ENCODE results near the gene CSF2. TPM values are rescaled to one million over a fixed set of nuclear protein-coding genes. Genes with fewer than 3 reads are reported as not detected.

Gene CSF2
- total RNA-seq, 2 experiments from 2014 or later = 61.5 to 64.1 TPM

DNA sequence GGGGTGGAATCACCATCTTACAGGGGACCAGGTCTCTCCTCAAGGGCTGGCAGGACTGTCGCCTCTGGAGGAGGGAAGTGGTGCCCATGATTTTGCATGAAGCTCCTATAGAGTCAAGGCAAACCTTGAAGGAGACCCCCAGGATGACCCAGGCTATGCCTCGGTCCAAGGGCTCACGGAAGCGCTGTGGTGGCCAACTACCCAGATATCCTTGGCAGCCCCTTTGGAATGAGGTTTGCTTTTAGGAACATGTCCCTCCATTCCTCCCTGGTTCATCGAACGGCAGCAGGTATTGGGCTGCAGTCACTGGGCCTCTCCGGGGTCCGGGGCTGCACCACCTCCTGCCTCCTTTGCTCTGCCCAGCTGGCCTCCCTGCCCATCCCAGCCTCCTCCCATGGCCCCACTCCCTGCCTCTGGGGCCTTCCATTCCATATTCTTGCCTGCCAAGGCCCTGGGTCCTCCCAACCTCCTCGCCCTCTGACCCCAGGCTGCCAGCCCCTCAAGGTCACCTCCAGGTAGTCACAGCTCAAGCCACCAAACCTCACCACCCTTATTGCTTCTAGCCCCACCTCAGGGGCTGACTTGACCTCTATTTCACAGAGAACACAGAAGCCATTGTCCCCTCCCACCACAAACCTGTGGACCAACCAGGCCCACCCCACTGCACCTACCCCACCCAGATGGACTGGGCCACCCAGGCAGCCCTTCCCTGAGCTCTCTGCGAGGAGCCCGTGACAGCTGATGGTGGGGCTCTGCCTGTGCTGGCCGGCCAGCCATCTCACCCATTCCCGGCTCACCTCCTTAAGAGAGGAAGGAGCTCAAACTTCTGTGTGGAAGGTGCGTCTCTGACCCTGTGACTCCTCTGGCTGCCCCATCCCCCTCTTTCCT is 16.7 kb upstream of the CSF2 start:
- POLR2A ChIA-PET = interaction anchor here (0.6 to 1.0 kb wide), 2 partner anchors 15 to 811 kb away, joined by 3 read pairs; no protein-coding TSS in a partner anchor
- TF ChIP-seq, protein P1, sequence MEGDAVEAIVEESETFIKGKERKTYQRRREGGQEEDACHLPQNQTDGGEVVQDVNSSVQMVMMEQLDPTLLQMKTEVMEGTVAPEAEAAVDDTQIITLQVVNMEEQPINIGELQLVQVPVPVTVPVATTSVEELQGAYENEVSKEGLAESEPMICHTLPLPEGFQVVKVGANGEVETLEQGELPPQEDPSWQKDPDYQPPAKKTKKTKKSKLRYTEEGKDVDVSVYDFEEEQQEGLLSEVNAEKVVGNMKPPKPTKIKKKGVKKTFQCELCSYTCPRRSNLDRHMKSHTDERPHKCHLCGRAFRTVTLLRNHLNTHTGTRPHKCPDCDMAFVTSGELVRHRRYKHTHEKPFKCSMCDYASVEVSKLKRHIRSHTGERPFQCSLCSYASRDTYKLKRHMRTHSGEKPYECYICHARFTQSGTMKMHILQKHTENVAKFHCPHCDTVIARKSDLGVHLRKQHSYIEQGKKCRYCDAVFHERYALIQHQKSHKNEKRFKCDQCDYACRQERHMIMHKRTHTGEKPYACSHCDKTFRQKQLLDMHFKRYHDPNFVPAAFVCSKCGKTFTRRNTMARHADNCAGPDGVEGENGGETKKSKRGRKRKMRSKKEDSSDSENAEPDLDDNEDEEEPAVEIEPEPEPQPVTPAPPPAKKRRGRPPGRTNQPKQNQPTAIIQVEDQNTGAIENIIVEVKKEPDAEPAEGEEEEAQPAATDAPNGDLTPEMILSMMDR (IDR thresholded peaks at IDR 0.05) = no peak
- no peak overlapping the region for H3K27ac Mint-ChIP-seq
- ATAC-seq (no peak), DNase-seq (no peak)
- CTCF ChIA-PET = no interaction called here
- intact Hi-C loops (cut with micrococcal nuclease) = loop anchor here (5.0 to 10.0 kb wide), 2 partner anchors 35 to 82 kb away; no protein-coding TSS in a partner anchor
- H3K36me3 Mint-ChIP-seq (ENCODE audit: low read depth) = no peaks in the 10 kb centered on the region
- H3K4me3 Mint-ChIP-seq = no peak overlapping the region
- H3K27me3 Mint-ChIP-seq = no peaks in the 10 kb centered on the region
- H3K9me3 Mint-ChIP-seq = no peaks in the 10 kb centered on the region
- H3K4me1 Mint-ChIP-seq (ENCODE audit: low read depth) = peaks cover 30% of the 10 kb centered on the region

DNA sequence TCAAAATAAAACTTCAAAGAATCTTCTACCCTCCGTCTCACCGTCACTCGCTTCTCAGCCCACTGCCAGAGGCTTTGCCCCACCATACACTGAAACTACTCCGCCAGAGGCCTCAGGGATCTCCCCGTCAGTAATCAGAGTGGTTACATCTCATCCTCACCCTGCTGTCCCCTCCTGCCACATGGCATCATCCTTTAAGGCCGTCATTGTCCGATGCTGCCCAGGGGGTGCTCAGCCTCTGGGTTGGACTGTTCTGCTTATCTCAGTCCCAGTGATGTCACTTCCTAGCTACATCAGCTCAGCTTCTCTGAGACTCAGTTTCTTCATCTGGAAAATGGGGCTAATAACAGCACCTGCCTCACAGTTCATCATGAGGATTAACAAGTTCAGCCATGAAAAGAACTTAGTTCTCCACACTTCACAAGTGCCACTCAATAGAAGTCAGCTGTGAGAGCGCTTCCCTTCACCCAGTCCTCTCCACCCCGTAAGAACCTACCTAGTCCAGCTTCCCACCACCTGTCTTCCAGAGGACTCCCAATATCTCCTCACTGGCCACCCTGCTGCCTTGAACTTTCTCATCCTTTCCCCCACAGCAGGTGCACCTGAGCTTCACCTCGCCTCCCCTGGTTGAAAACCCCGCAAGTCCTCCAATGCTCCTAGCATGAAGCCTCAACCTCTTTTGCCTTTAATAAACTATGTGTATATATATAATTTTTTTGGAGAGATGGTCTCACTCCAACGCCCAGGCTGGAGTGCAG is 15.9 kb upstream of the CSF2 start:
- H3K27ac Mint-ChIP-seq = no peak overlapping the region
- ATAC-seq = no peak
- no peak for DNase-seq
- H3K9me3 Mint-ChIP-seq = no peaks in the 10 kb centered on the region
- POLR2A ChIA-PET = no interaction called here
- peaks cover 30% of the 10 kb centered on the region for H3K4me1 Mint-ChIP-seq (ENCODE audit: low read depth)
- no peaks in the 10 kb centered on the region for H3K36me3 Mint-ChIP-seq (ENCODE audit: low read depth)
- no peaks in the 10 kb centered on the region for H3K27me3 Mint-ChIP-seq
- CTCF ChIA-PET = interaction anchor here (0.8 to 1.4 kb wide), 3 partner anchors 77 to 633 kb away, joined by 3 to 6 read pairs (median 3); no protein-coding TSS in a partner anchor
- no peak overlapping the region for H3K4me3 Mint-ChIP-seq
- intact Hi-C loops (cut with micrococcal nuclease) = loop anchor here (5.0 to 10.0 kb wide), 2 partner anchors 35 to 83 kb away; no protein-coding TSS in a partner anchor
- TF ChIP-seq, protein P1 (IDR thresholded peaks at IDR 0.05) = no peak

DNA sequence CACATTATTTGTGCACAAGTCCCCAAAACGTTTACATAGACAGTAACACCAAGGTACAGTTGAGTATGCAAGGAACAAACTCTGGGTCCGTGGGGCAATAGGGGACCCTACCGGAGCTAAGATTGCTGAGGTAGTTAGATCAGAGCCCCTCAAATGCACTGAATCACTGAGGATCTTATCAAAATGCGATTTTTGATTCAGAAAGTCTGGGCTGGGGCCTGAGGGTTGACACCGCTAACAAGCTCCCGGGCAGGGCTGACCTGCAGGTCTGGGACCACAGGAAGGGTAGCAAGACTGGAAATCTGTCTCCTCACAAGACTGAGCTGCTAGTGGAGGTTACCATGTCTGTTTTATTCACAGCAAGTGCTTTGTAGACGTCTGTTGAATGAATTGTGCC is 14.9 kb upstream of the CSF2 start:
- DNase-seq (peak; percentile 0), ATAC-seq (no peak)
- TF ChIP-seq, protein P1 (IDR thresholded peaks at IDR 0.05) = no peak
- H3K4me3 Mint-ChIP-seq = no peak overlapping the region
- no peaks in the 10 kb centered on the region for H3K9me3 Mint-ChIP-seq
- H3K27ac Mint-ChIP-seq = no peak overlapping the region
- no peaks in the 10 kb centered on the region for H3K27me3 Mint-ChIP-seq
- peaks cover 37% of the 10 kb centered on the region for H3K4me1 Mint-ChIP-seq (ENCODE audit: low read depth)
- no peaks in the 10 kb centered on the region for H3K36me3 Mint-ChIP-seq (ENCODE audit: low read depth)
- CTCF ChIA-PET = interaction anchor here (0.8 to 2.2 kb wide), 4 partner anchors 76 to 634 kb away, joined by 3 to 6 read pairs (median 4); no protein-coding TSS in a partner anchor
- intact Hi-C loops (cut with micrococcal nuclease) = loop anchor here (5.0 to 10.0 kb wide), 2 partner anchors 36 to 84 kb away; no protein-coding TSS in a partner anchor
- POLR2A ChIA-PET = interaction anchor here (0.8 to 1.0 kb wide), 2 partner anchors 15 to 105 kb away, joined by 3 to 4 read pairs; partner anchors contain the start of gene CSF2

DNA sequence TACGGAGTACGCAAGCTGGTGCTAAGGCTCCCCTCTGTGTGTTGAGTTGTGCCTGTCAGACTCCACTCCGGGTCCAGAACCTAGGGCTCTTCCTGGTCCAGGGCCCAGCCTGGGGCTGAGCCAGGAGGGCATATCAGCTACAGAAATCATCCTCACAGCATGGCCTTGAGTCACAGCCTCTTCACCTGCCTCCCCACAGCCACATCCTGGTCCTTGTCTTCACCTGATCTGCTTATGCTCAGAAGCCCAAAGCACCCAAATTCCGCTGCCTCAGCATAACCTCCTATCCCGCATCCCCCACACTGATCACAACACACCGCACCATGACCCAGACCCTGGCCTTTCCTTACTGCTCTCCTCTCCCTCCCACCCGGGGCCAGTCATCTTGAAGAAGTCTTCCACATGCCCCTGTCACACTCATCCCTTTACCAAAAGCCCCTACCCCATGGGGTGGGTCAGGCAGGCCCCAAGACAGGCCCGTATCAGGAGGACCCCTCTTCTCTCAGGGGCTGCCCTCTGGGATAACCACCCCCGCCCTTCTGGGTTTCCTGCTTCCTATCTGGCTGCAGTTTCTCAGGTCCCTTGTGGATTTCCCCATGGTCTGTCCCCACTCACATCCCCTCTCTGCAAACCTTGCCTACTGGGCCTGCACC is 14.4 kb upstream of the CSF2 start:
- Mint-ChIP-seq H3K4me3 (no peak overlapping the region), H3K27me3 (no peaks in the 10 kb centered on the region), H3K4me1 (ENCODE audit: low read depth) (peaks cover 37% of the 10 kb centered on the region), H3K36me3 (ENCODE audit: low read depth) (no peaks in the 10 kb centered on the region), H3K9me3 (no peaks in the 10 kb centered on the region), H3K27ac (peak overlapping the region; percentile 55)
- DNase-seq = peak; percentile 35
- intact Hi-C loops (cut with micrococcal nuclease) = loop anchor here (5.0 to 10.0 kb wide), 2 partner anchors 37 to 84 kb away; no protein-coding TSS in a partner anchor
- peak; percentile 40 for ATAC-seq
- TF ChIP-seq, protein P1 (IDR thresholded peaks at IDR 0.05) = no peak
- ChIA-PET POLR2A (interaction anchor here (0.8 to 1.0 kb wide), 2 partner anchors 15 to 106 kb away, joined by 3 to 4 read pairs; partner anchors contain the start of gene CSF2), CTCF (interaction anchor here (1.4 to 2.2 kb wide), 2 partner anchors 76 to 469 kb away, joined by 6 read pairs; no protein-coding TSS in a partner anchor)
